ENCODE results near the gene GP1BA. TPM values are rescaled to one million over a fixed set of nuclear protein-coding genes. Genes with fewer than 3 reads are reported as not detected.

The GP1BA gene
- total and polyA plus RNA-seq, 2 donors (not counting 3 experiments of a cell fraction or from before 2014, with no cell fraction given): not detected

Small RNA genes lying within 50 kb of the gene (microRNA-seq; reads per million reads assigned to microRNA genes)
- gene MIR6864 (ENCODE audit: borderline number of aligned reads, borderline replicate concordance) (not detected), gene MIR6865 (ENCODE audit: borderline number of aligned reads, borderline replicate concordance) (not detected)

Small RNA genes lying within 50 kb of the gene (small RNA-seq; reads per million reads assigned to genes)
- gene MIR6864 (ENCODE audit: insufficient read depth, insufficient read length, low read depth, low replicate concordance): not detected
- gene MIR6865 (ENCODE audit: insufficient read depth, insufficient read length, low read depth, low replicate concordance): not detected

Other genes with a start within 250 kb of the GP1BA start
- gene PELP1, start 228.1 kb upstream of the GP1BA start, total RNA-seq: 58.5 and 63.9 TPM in 2 replicates
- 26.8 and 41.2 TPM in 2 replicates for gene PELP1, start 228.1 kb upstream of the GP1BA start, polyA plus RNA-seq
- 21.3 and 25.2 TPM in 2 replicates for gene ARRB2, start 221.6 kb upstream of the GP1BA start, total RNA-seq
- gene ARRB2, start 221.6 kb upstream of the GP1BA start, polyA plus RNA-seq: 18.6 and 19.1 TPM in 2 replicates
- gene MED11, start 200.8 kb upstream of the GP1BA start, total RNA-seq: 11.7 and 12.9 TPM in 2 replicates
- 21.2 and 23.8 TPM in 2 replicates for gene MED11, start 200.8 kb upstream of the GP1BA start, polyA plus RNA-seq
- 0.44 TPM in 1 of 2 replicates, not detected in the other for gene ZMYND15, start 192.4 kb upstream of the GP1BA start, total RNA-seq
- 0.12 and 0.18 TPM in 2 replicates for gene ZMYND15, start 192.4 kb upstream of the GP1BA start, polyA plus RNA-seq
- 4.8 and 5.4 TPM in 2 replicates for gene CXCL16, start 192.3 kb upstream of the GP1BA start, total RNA-seq
- gene CXCL16, start 192.3 kb upstream of the GP1BA start, polyA plus RNA-seq: 6.1 and 7.3 TPM in 2 replicates
- gene TM4SF5, start 160.4 kb upstream of the GP1BA start, total RNA-seq: not detected in 2 replicates
- not detected in 2 replicates for gene TM4SF5, start 160.4 kb upstream of the GP1BA start, polyA plus RNA-seq
- not detected in 2 replicates for gene VMO1, start 145.9 kb upstream of the GP1BA start, total RNA-seq
- 0.23 and 0.27 TPM in 2 replicates for gene VMO1, start 145.9 kb upstream of the GP1BA start, polyA plus RNA-seq
- gene GLTPD2, start 143.3 kb upstream of the GP1BA start, total RNA-seq: not detected in 2 replicates
- gene GLTPD2, start 143.3 kb upstream of the GP1BA start, polyA plus RNA-seq: not detected in 2 replicates
- gene PSMB6, start 136.1 kb upstream of the GP1BA start, total RNA-seq: 203 and 214 TPM in 2 replicates
- gene PSMB6, start 136.1 kb upstream of the GP1BA start, polyA plus RNA-seq: 598 and 599 TPM in 2 replicates
- 52.3 and 58.7 TPM in 2 replicates for gene PLD2, start 125.1 kb upstream of the GP1BA start, total RNA-seq
- gene PLD2, start 125.1 kb upstream of the GP1BA start, polyA plus RNA-seq: 53.6 and 54.7 TPM in 2 replicates
- 87.5 and 89.4 TPM in 2 replicates for gene MINK1, start 98.9 kb upstream of the GP1BA start, total RNA-seq
- 46.8 and 53.6 TPM in 2 replicates for gene MINK1, start 98.9 kb upstream of the GP1BA start, polyA plus RNA-seq
- 1.0 and 1.5 TPM in 2 replicates for gene C17orf107, start 32.7 kb upstream of the GP1BA start, total RNA-seq
- 0.68 and 0.86 TPM in 2 replicates for gene C17orf107, start 32.7 kb upstream of the GP1BA start, polyA plus RNA-seq
- gene CHRNE, start 29.2 kb upstream of the GP1BA start, total RNA-seq: 0.76 and 0.84 TPM in 2 replicates
- gene CHRNE, start 29.2 kb upstream of the GP1BA start, polyA plus RNA-seq: 1.1 and 1.3 TPM in 2 replicates
- gene SLC25A11, start 7.8 kb downstream of the GP1BA start, total RNA-seq: 50.2 and 58.2 TPM in 2 replicates
- 95.2 and 110 TPM in 2 replicates for gene SLC25A11, start 7.8 kb downstream of the GP1BA start, polyA plus RNA-seq
- gene RNF167, start 8.0 kb downstream of the GP1BA start, total RNA-seq: 60.2 and 61.0 TPM in 2 replicates
- gene RNF167, start 8.0 kb downstream of the GP1BA start, polyA plus RNA-seq: 87.6 and 121 TPM in 2 replicates
- gene PFN1, start 16.3 kb downstream of the GP1BA start, total RNA-seq: 1,167 and 1,191 TPM in 2 replicates
- 1,577 and 1,770 TPM in 2 replicates for gene PFN1, start 16.3 kb downstream of the GP1BA start, polyA plus RNA-seq
- gene ENO3, start 18.8 kb downstream of the GP1BA start, total RNA-seq: 5.1 and 5.5 TPM in 2 replicates
- 5.9 and 6.5 TPM in 2 replicates for gene ENO3, start 18.8 kb downstream of the GP1BA start, polyA plus RNA-seq
- 65.1 and 75.2 TPM in 2 replicates for gene SPAG7, start 35.5 kb downstream of the GP1BA start, total RNA-seq
- 58.4 and 68.6 TPM in 2 replicates for gene SPAG7, start 35.5 kb downstream of the GP1BA start, polyA plus RNA-seq
- 51.0 and 56.7 TPM in 2 replicates for gene CAMTA2, start 55.4 kb downstream of the GP1BA start, total RNA-seq
- gene CAMTA2, start 55.4 kb downstream of the GP1BA start, polyA plus RNA-seq: 33.8 and 47.2 TPM in 2 replicates
- gene INCA1, start 65.2 kb downstream of the GP1BA start, total RNA-seq: 0.71 and 1.0 TPM in 2 replicates
- 0.99 and 1.0 TPM in 2 replicates for gene INCA1, start 65.2 kb downstream of the GP1BA start, polyA plus RNA-seq
- gene KIF1C, start 65.7 kb downstream of the GP1BA start, total RNA-seq: 171 and 174 TPM in 2 replicates
- 33.6 and 33.9 TPM in 2 replicates for gene KIF1C, start 65.7 kb downstream of the GP1BA start, polyA plus RNA-seq
- not detected in 2 replicates for gene SLC52A1, start 103.1 kb downstream of the GP1BA start, total RNA-seq
- gene SLC52A1, start 103.1 kb downstream of the GP1BA start, polyA plus RNA-seq: 0.04 and 0.08 TPM in 2 replicates
- gene ZFP3, start 146.2 kb downstream of the GP1BA start, total RNA-seq: 1.4 and 1.7 TPM in 2 replicates
- 1.7 and 1.8 TPM in 2 replicates for gene ZFP3, start 146.2 kb downstream of the GP1BA start, polyA plus RNA-seq
- gene ZNF232, start 179.6 kb downstream of the GP1BA start, total RNA-seq: 9.9 and 10.1 TPM in 2 replicates
- gene ZNF232, start 179.6 kb downstream of the GP1BA start, polyA plus RNA-seq: 2.6 and 3.1 TPM in 2 replicates
- gene USP6, start 183.8 kb downstream of the GP1BA start, total RNA-seq: 0.07 and 0.15 TPM in 2 replicates
- gene USP6, start 183.8 kb downstream of the GP1BA start, polyA plus RNA-seq: under 0.01 and 0.02 TPM in 2 replicates